ENCODE results near the gene PRIMA1.

Gene PRIMA1

GRCh38 chr14:93787465-93788292 lies 606 bp downstream of the PRIMA1 start:
- no peak for DNase-seq (ENCODE audit: low read depth)
- no peak overlapping the region for H3K4me3 ChIP-seq (ENCODE audit: low read length)
- no peak for TF ChIP-seq CTCF (conservative IDR thresholded peaks at IDR 0.05; ENCODE audit: low read depth, low read length)

- no peak for DNase-seq (ENCODE audit: low read depth)
- no peak overlapping the region for H3K4me3 ChIP-seq (ENCODE audit: low read length)
- no peak for TF ChIP-seq CTCF (conservative IDR thresholded peaks at IDR 0.05; ENCODE audit: low read depth, low read length)
Measured at GRCh38 chr14:93785423-93785822, 2.9 kb downstream of the PRIMA1 start.

- DNase-seq (ENCODE audit: low read depth), result no peak
- no peak for TF ChIP-seq CTCF (conservative IDR thresholded peaks at IDR 0.05; ENCODE audit: low read depth, low read length)
- H3K4me3 ChIP-seq (ENCODE audit: low read length), result no peak overlapping the region
Measured at GRCh38 chr14:93784878-93785277, 3.4 kb downstream of the PRIMA1 start.

GRCh38 chr14:93780813-93781400 lies 7.4 kb downstream of the PRIMA1 start:
- no peak overlapping the region for H3K4me3 ChIP-seq (ENCODE audit: low read length)
- TF ChIP-seq CTCF (conservative IDR thresholded peaks at IDR 0.05; ENCODE audit: low read depth, low read length), result no peak
- no peak for DNase-seq (ENCODE audit: low read depth)

GRCh38 chr14:93778856-93779629 lies 9.2 kb downstream of the PRIMA1 start:
- no peak for DNase-seq (ENCODE audit: low read depth)
- H3K4me3 ChIP-seq (ENCODE audit: low read length), result no peak overlapping the region
- TF ChIP-seq CTCF (conservative IDR thresholded peaks at IDR 0.05; ENCODE audit: low read depth, low read length), result no peak

- DNase-seq (ENCODE audit: low read depth), result no peak
- H3K4me3 ChIP-seq (ENCODE audit: low read length), result no peak overlapping the region
- TF ChIP-seq CTCF (conservative IDR thresholded peaks at IDR 0.05; ENCODE audit: low read depth, low read length), result no peak
Measured at GRCh38 chr14:93778453-93778852, 9.8 kb downstream of the PRIMA1 start.
